Measurements from ENCODE around the gene POC1A. TPM values are rescaled to one million over a fixed set of nuclear protein-coding genes. Genes with fewer than 3 reads are reported as not detected.

The POC1A gene
- total and polyA plus RNA-seq, 10 of the 15 experiments (the other 5 are each of a cell fraction or from before 2014, with no cell fraction given), result 8.5 to 49.8 (median 23.5) TPM

DNA sequence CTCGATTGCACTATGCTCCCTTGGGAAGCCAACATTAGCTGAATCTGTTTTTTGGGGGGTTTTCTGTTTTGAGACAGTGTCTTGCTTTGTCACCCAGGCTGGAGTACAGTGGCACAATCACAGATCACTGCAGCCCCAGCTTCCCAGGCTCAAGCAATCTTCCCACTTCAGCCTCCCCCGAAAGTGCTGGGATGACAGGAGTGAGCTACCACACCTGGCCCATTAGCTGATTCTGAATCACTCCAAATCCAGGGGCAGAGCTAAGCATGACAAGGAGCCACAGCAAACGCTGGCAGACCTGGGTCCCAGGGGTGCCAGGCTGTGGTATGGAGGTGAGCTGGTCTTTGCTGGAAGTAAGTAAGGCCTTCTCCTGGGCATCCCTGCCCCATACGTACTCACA is 18.9 kb downstream of the POC1A start:
- Histone ChIP-seq H3K79me2 (ENCODE audit: control insufficient read depth, insufficient read depth, low read length) (no peaks in the 10 kb centered on the region), H3K4me2 (ENCODE audit: control insufficient read depth, insufficient read depth) (no peak overlapping the region), H4K20me1 (ENCODE audit: control insufficient read depth, insufficient read depth) (no peaks in the 10 kb centered on the region), H3K4me1 (ENCODE audit: control insufficient read depth, insufficient read depth, low read length) (peaks cover 26% of the 10 kb centered on the region), H2AFZ (ENCODE audit: control insufficient read depth, low read depth, low read length) (no peak overlapping the region), H3K9ac (ENCODE audit: control insufficient read depth, insufficient read depth, low read length) (no peak overlapping the region), H3K9me3 (replicated peaks; ENCODE audit: control insufficient read depth, insufficient read depth, low read length) (no peaks in the 10 kb centered on the region), H3K4me3 (no peak overlapping the region), H3K27ac (ENCODE audit: control insufficient read depth, insufficient read depth) (no peak overlapping the region), H3K36me3 (ENCODE audit: control insufficient read depth in 2 of 2, insufficient read depth in 2 of 2, low read length in 1 of 2) (peaks cover 5 to 10% of the 10 kb centered on the region in 2 experiments; a peak in 3 of 4 replicates), H3K27me3 (replicated peaks in 1 of 2; ENCODE audit: control insufficient read depth in 2 of 2, insufficient read depth in 2 of 2, low read length in 1 of 2) (no peaks in the 10 kb centered on the region)
- no TSS peak for BruUV-seq (replicated peaks)
- TF ChIP-seq MEF2B (IDR thresholded peaks at IDR 0.05; ENCODE audit: partially characterized antibody, poor library complexity, severe bottlenecking) (no peak), ZNF274 (IDR thresholded peaks at IDR 0.05; ENCODE audit: insufficient read depth, insufficient read length) (no peak), CBFB (IDR thresholded peaks at IDR 0.05; ENCODE audit: low read depth) (no peak), PRDM15 (CRISPR knock-in tag; IDR thresholded peaks at IDR 0.05) (no peak), NRF1 (conservative IDR thresholded peaks at IDR 0.05; ENCODE audit: low read depth, low read length) (no peak), PML (IDR thresholded peaks at IDR 0.05; ENCODE audit: low read length) (no peak), FOXK2 (IDR thresholded peaks at IDR 0.05) (no peak), SREBF1 (IDR thresholded peaks at IDR 0.05; ENCODE audit: low read length) (no peak)
- ATAC-seq (no peak), FAIRE-seq (no peak), DNase-seq (ENCODE audit: low read depth, low spot score) (no peak)
- ChIA-PET CTCF (interaction anchor here (1.1 to 2.8 kb wide), 6 partner anchors 11 to 133 kb away, joined by 3 to 19 read pairs (median 6); no protein-coding TSS in a partner anchor), SMC1A (ENCODE audit: uncharacterized antibody, unreplicated experiment) (interaction anchor here (1.1 to 1.5 kb wide), 4 partner anchors 11 to 80 kb away, joined by 3 to 4 read pairs (median 4); no protein-coding TSS in a partner anchor), RAD21 (ENCODE audit: unreplicated experiment) (interaction anchor here (0.7 kb wide), 1 partner anchor 133 kb away, joined by 3 read pairs; no protein-coding TSS in a partner anchor), POLR2A (interaction anchor here (0.9 kb wide), 1 partner anchor 82 kb away, joined by 3 read pairs; no protein-coding TSS in a partner anchor)
- intact Hi-C loops (cut with micrococcal nuclease; ENCODE audit: unreplicated experiment), result no loop called here
- in situ Hi-C loops (cut with MboI), result no loop called here
- 100% methylated on average over 4 of the region's 4 CpGs for WGBS (ENCODE audit: insufficient coverage, insufficient replicate concordance, low lambda C conversion rate, missing lambda C conversion rate)

Measured in GM12878 (cell line).